GM18520 (cell line): ENCODE measurements around the gene FRZB.

Source experiments
- ATAC-seq: cut with Tn5 transposase; IDR thresholded peaks from one replicate; pipeline ENCODE4 v1.9.1; 2021; ENCODE audit not compliant: unreplicated experiment

FRZB gene

DNA sequence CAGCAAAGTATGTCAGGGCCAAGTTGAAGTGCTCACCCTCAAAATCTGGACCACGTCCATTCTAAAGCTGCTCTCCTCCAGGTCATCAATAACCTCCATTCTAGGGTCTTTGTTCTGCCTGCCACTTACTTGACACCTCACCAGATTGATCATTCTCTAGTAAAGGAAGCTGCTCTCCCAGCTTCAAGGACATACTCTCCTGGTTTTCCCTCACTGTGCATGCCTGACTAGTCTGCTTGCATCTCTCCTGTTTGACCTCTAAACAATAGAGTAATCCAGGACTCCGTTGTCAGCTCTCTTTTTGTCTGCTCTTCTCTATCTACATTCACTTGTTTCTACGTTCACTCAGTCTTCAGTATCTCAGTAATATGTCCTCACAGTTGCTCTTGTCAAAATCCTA, 59.1 kb downstream of the FRZB start:
- ATAC-seq = no peak

DNA sequence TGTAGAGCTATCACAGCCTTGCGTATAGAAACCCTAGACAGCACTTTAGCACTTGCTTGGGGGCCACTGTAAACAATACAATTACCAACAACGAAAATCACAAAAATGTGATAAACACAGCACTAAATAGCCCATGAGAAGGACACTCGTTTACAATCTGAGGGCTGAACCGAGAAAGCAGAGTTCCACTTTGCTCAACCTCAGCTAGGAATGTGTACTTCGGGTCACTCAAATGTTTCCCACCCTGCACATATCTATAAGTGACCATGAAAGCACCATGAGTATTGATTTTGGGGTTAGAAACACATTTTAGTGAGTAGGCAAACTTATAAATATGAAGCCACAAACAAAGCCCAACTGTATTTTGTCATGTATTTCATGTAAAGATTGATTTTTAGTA, 62.3 kb downstream of the FRZB start:
- ATAC-seq = no peak

DNA sequence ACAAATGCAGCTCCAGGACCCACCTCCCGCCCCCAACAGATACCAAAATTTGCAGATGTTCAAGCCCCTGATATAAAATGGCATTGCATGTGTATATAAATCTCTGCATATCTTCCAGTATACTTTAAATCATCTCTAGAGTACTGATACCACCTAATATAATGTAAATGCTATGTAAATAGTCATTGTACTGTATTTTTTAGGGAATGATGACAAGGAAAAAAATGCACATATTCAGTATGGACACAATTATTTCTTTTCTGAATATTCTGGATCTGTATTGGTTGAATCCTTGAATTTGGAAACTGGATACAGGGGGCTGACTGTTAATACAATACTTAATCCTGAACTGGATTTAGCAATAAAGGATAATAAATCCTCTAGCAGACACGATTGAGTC, 67.7 kb downstream of the FRZB start:
- ATAC-seq = no peak

- ATAC-seq = no peak
Observed at GRCh38 chr2:182792441-182792840, 74.0 kb downstream of the FRZB start.

- no peak for ATAC-seq
Observed at GRCh38 chr2:182784777-182785176, 81.7 kb downstream of the FRZB start.

DNA sequence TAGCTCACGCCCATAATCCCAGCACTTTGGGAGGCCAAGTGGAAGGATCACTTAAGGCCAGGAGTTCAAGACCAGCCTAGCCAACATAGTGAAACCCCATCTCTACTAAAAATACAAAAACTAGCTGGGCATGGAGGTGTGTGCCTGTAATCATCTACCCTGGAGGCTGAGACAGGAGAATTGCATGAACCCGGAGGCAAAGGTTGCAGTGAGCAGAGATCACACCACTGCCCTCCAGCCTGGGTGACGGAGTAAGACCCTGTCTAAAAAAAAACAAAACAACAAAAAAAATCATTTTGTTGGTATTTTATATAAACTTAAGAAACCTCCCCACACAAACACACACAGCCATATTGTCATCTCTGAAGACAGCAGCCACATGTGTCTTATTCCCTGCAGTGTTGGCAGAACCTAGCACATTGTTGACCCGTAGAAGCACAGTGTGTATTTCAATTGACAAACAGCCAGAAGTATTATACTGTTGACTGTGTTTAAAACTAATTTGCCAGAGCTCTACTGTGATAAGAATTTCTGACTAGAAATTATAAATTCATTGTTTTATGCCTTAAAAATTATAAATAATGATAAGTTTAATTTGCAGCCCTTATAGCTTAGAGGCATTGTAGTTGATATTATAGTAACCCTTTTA, 82.3 kb downstream of the FRZB start:
- ATAC-seq = no peak
